SU-DHL-6 (cell line): ENCODE data around the gene TFDP2.
"Not testable (repeated sequence)": the region's sequence is repeated elsewhere in the genome, so short reads cannot be mapped to it uniquely, and the experiment has no call there.

Experiments
- H2AFZ ChIP-seq: fragments of 200-600 bp; sonication (generic); 2 replicates; pipeline ENCODE4 v1.6.1; 2014; ENCODE audit warnings: low read depth, mild to moderate bottlenecking, moderate library complexity, mixed read lengths, antibody characterized with exemption, low read length; ENCODE audit not compliant: severe bottlenecking
- H3F3A ChIP-seq: fragments of 200-600 bp; shearing (Covaris generic); 2 replicates; pipeline ENCODE4 v1.6.0; 2016; ENCODE audit warnings: antibody characterized with exemption, mild to moderate bottlenecking; ENCODE audit not compliant: insufficient read depth
- H3K27ac ChIP-seq: fragments of 200-600 bp; sonication (generic); 2 replicates; pipeline ENCODE4 v1.5.1; 2016; ENCODE audit warnings: low read depth, mild to moderate bottlenecking, low read length, moderate library complexity, mixed read lengths
- H3K27me3 ChIP-seq: fragments of 200-600 bp; sonication (generic), shearing (Covaris generic); 2 replicates; pipeline ENCODE4 v1.6.0; 2014; ENCODE audit warnings: mild to moderate bottlenecking, low read length
- H3K36me3 ChIP-seq: fragments of 200-600 bp; sonication (generic); 2 replicates; pipeline ENCODE4 v1.6.1; 2014; ENCODE audit warnings: mild to moderate bottlenecking, low read length, mixed read lengths
- H3K4me2 ChIP-seq: fragments of 300-600, 200-600 bp; shearing (Covaris generic), sonication (generic); 2 replicates; pipeline ENCODE4 v1.6.0; 2014; ENCODE audit warnings: low read length, low read depth, mild to moderate bottlenecking; ENCODE audit not compliant: poor library complexity, severe bottlenecking
- H3K4me3 ChIP-seq: fragments of 200-600 bp; sonication (generic); 2 replicates; pipeline ENCODE4 v1.5.1; 2014; ENCODE audit warnings: antibody characterized with exemption, low read length, mild to moderate bottlenecking, mixed read lengths; ENCODE audit not compliant: insufficient read depth, poor library complexity, severe bottlenecking
- H3K79me2 ChIP-seq: fragments of 200-600 bp; sonication (generic); 2 replicates; pipeline ENCODE4 v1.6.1; 2014; ENCODE audit warnings: mild to moderate bottlenecking, low read length, moderate library complexity; ENCODE audit not compliant: insufficient read depth
- H3K9ac ChIP-seq: fragments of 200-600 bp; sonication (generic); 2 replicates; pipeline ENCODE4 v1.7.0; 2014; ENCODE audit warnings: mild to moderate bottlenecking, low read length
- H3K9me2 ChIP-seq: fragments of 200-600 bp; sonication (generic); replicated peaks from 2 replicates; pipeline ENCODE4 v1.6.1; 2014; ENCODE audit warnings: low read length; ENCODE audit not compliant: insufficient read depth
- H3K9me3 ChIP-seq: fragments of 200-600 bp; sonication (generic); 2 replicates; pipeline ENCODE4 v1.6.1; 2014; ENCODE audit warnings: low read length, mixed read lengths; ENCODE audit not compliant: insufficient read depth
- H4K20me1 ChIP-seq: fragments of 200-600 bp; sonication (generic); 2 replicates; pipeline ENCODE4 v1.6.1; 2014; ENCODE audit warnings: low read depth, mild to moderate bottlenecking, antibody characterized with exemption, low read length, moderate library complexity, mixed read lengths
- EZH2phosphoT487 ChIP-seq: fragments of 200-600 bp; sonication (generic), shearing (Covaris generic); conservative IDR thresholded peaks from 2 replicates; pipeline ENCODE4 v1.6.1; 2018; ENCODE audit warnings: mild to moderate bottlenecking, antibody characterized with exemption, low read length, moderate library complexity, mixed read lengths
- TF ChIP-seq, protein P1 (sequence below): fragments of 200-600 bp; sonication (generic); IDR thresholded peaks from one replicate; pipeline ENCODE4 v1.5.1; 2017; ENCODE audit warnings: antibody characterized with exemption, mild to moderate bottlenecking, low read length, moderate library complexity; ENCODE audit not compliant: insufficient read depth, poor library complexity, severe bottlenecking

TFDP2 gene

DNA sequence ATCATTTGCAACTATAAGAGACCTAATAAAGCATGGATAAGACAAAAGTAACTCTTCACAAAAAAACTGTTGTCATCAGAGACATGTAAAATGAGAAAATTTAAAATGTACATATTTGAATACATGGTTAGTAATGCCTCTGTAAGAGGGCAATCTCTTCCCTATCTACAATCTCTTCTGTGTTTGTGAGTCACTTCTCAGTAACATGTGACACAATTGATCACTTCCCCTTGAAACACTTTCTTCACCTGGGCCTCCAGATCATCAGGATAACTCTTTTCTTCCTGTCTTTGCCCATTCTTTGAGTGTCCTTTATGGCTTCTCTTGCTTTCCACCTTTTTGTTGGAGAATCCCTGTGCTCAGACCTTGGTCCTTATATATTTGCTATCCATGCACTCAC is 50.4 kb downstream of the TFDP2 start:
- Histone ChIP-seq H3K27ac (no peak overlapping the region), H3K4me2 (no peak overlapping the region)

DNA sequence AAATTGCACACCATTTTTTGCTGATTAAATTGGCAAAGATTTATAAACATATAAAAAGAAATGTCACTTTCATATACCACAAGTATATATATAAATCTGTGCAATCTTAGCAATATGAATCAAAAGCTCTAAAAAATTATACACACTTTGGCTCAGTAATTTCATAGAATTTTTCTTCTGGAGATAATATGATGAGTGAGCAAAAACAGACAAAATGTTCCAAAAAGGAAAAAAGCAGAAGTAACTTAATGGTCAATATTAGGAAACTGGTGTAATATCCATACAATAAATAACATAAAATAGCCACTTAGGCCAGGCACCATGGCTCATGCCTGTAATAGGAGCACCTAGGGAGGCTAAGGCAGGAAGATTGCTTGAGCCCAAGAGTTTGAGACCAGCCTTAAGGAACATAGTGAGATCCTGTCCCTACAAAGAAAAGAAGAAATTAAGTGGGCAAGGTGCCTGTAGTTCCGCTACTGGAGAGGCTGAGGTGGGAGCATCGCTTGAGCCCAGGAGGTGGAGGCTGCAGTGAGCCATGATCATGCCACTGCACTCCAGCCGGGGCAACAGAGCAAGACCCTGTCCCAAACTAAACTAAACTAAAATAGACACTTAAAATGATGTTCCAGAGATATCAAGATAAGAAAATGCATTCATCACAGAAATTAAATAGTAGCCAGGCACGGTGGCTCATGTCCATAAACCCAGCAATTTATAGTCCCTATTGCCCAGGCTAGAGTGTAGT is 52.1 kb downstream of the TFDP2 start:
- TF ChIP-seq, protein P1, sequence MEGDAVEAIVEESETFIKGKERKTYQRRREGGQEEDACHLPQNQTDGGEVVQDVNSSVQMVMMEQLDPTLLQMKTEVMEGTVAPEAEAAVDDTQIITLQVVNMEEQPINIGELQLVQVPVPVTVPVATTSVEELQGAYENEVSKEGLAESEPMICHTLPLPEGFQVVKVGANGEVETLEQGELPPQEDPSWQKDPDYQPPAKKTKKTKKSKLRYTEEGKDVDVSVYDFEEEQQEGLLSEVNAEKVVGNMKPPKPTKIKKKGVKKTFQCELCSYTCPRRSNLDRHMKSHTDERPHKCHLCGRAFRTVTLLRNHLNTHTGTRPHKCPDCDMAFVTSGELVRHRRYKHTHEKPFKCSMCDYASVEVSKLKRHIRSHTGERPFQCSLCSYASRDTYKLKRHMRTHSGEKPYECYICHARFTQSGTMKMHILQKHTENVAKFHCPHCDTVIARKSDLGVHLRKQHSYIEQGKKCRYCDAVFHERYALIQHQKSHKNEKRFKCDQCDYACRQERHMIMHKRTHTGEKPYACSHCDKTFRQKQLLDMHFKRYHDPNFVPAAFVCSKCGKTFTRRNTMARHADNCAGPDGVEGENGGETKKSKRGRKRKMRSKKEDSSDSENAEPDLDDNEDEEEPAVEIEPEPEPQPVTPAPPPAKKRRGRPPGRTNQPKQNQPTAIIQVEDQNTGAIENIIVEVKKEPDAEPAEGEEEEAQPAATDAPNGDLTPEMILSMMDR = no peak
- TF ChIP-seq EZH2phosphoT487 = no peak
- Histone ChIP-seq H2AFZ (no peak overlapping the region), H3K9ac (no peak overlapping the region), H3K36me3 (no peaks in the 10 kb centered on the region), H3K9me2 (no peaks in the 10 kb centered on the region), H4K20me1 (no peaks in the 10 kb centered on the region; the same call in 1 of the 2 replicates), H3F3A (0 out of 2 replicates have a peak, but pooled peaks cover 4% of the 10 kb centered on the region), H3K27ac (no peak overlapping the region), H3K79me2 (no peaks in the 10 kb centered on the region), H3K27me3 (no peaks in the 10 kb centered on the region), H3K4me3 (no peak overlapping the region), H3K4me2 (no peak overlapping the region), H3K9me3 (no peaks in the 10 kb centered on the region)

More for the DNA sequence above, 50.4 kb downstream of the TFDP2 start:
- Histone ChIP-seq H3K9ac (no peak overlapping the region), H3K9me2 (no peaks in the 10 kb centered on the region), H3K9me3 (no peaks in the 10 kb centered on the region), H4K20me1 (no peaks in the 10 kb centered on the region; the same call in 1 of the 2 replicates), H3K4me3 (no peak overlapping the region), H2AFZ (no peak overlapping the region), H3F3A (0 out of 2 replicates have a peak, but pooled peaks cover 4% of the 10 kb centered on the region), H3K79me2 (no peaks in the 10 kb centered on the region), H3K27me3 (no peaks in the 10 kb centered on the region), H3K36me3 (no peaks in the 10 kb centered on the region)
- TF ChIP-seq EZH2phosphoT487 = no peak
- TF ChIP-seq, protein P1 = no peak

DNA sequence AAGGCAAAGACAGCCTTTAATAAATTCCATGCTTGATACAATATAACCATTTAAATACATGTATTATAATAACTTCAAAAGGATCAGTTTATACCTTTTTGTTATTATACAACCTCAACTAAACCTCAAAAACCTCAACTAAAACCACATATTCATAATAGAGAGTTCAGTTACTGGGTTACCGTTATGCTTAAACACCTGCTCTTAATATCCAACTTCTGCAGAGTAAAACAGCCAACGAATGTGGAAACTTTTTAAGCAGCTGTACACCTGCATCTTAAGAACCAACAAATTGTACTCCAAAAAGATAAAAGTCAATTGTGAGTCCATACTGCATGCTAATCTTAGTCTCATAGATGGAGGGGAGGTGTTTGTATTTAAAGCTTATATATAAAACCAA is 53.5 kb downstream of the TFDP2 start:
- no peaks in the 10 kb centered on the region for H3K9me2 ChIP-seq
- no peaks in the 10 kb centered on the region for H3K9me3 ChIP-seq
- no peaks in the 10 kb centered on the region for H3K27me3 ChIP-seq
- H3K27ac ChIP-seq = peak overlapping the region; percentile 32; the same call in 1 of the 2 replicates
- no peaks in the 10 kb centered on the region for H4K20me1 ChIP-seq
- H2AFZ ChIP-seq = no peak overlapping the region
- no peak overlapping the region for H3K9ac ChIP-seq
- H3F3A ChIP-seq = 0 out of 2 replicates have a peak, but pooled peaks cover 4% of the 10 kb centered on the region
- TF ChIP-seq EZH2phosphoT487 = no peak
- TF ChIP-seq, protein P1 = no peak
- no peaks in the 10 kb centered on the region for H3K79me2 ChIP-seq
- peak overlapping the region; percentile 32 for H3K4me2 ChIP-seq
- no peak overlapping the region for H3K4me3 ChIP-seq
- H3K36me3 ChIP-seq = no peaks in the 10 kb centered on the region

DNA sequence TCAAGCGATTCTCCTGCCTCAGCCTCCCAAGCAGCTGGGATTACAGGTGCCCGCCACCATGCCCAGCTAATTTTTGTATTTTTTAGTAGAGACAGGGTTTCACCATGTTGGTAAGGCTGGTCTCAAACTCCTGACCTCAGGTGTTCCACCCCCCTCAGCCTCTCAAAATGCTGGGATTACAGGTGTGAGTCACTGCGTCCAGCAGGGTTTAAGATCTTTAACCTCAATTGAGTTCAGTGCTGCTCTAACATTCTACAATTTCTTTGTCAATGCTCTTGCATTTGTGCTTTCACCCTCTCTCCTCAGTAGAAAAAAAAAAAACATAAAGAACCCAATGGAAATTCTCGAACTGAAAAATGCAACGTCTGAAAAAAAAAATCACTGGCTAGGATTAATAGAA is 60.4 kb downstream of the TFDP2 start:
- H3K4me3 ChIP-seq, H2AFZ ChIP-seq, H4K20me1 ChIP-seq, H3F3A ChIP-seq, H3K27me3 ChIP-seq, H3K9me3 ChIP-seq, H3K36me3 ChIP-seq, H3K9me2 ChIP-seq, H3K79me2 ChIP-seq, H3K4me2 ChIP-seq, H3K27ac ChIP-seq, H3K9ac ChIP-seq: not testable (repeated sequence)
